HG02642 (cell line): ENCODE results near the gene FGFR4.

ENCODE experiments used
- ATAC-seq: cut with Tn5 transposase; IDR thresholded peaks from one replicate; pipeline ENCODE4 v1.9.1; 2021; ENCODE audit warnings: mild to moderate bottlenecking; ENCODE audit not compliant: unreplicated experiment, poor library complexity

Gene FGFR4

GRCh38 chr5:177130211-177131018 is 43.7 kb downstream of the FGFR4 start:
- ATAC-seq, result no peak

- ATAC-seq, result no peak
Observed at GRCh38 chr5:177131019-177131320, 44.3 kb downstream of the FGFR4 start.

DNA sequence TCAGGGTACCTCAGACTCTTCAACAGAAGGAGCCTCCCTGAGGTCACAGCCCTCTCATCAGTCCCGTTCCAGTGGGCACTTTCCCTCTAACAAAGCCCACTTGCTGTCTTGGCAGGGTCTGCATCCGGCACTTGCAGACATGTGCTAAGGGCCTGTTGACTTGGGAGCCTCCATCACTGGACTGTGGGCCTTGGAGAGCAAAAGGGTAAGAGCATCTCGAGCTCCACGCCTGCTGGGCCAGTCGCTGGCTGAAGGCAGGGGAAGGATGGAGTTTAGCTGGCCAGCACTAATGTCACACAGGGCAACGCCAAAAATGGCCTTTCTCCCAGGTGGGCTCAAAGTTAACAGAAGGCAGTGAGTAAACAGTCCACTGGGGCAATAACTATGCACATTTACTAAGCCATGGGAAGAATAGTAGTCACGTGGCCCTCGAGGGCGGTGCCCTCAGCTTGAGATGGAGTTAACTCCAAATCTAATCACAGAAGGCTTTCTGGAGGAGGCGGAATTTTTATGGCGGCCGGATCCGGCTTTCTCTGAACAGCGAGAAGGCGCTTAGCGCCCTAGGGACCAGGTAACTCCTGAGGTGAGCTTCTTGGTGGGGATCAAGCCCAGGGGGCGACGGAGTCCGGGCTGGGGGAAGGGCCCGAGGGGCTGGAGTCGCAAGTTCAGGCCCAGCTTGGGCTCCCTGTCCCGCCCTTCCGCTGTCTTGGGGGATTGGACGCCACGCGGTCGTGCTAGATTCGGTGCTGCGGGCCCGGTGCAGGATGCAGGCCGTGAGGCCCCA is 44.8 kb downstream of the FGFR4 start:
- no peak for ATAC-seq

- ATAC-seq, result peak; percentile 6
Observed at GRCh38 chr5:177132136-177133095, 45.7 kb downstream of the FGFR4 start.

GRCh38 chr5:177133096-177133852 is 46.6 kb downstream of the FGFR4 start, which contains the start of gene NSD1:
TSS of gene NSD1 (plus strand) at chr5:177133773. CDS start at chr5:177135104, 1,331 bp downstream.
- peak; percentile 76 for ATAC-seq

DNA sequence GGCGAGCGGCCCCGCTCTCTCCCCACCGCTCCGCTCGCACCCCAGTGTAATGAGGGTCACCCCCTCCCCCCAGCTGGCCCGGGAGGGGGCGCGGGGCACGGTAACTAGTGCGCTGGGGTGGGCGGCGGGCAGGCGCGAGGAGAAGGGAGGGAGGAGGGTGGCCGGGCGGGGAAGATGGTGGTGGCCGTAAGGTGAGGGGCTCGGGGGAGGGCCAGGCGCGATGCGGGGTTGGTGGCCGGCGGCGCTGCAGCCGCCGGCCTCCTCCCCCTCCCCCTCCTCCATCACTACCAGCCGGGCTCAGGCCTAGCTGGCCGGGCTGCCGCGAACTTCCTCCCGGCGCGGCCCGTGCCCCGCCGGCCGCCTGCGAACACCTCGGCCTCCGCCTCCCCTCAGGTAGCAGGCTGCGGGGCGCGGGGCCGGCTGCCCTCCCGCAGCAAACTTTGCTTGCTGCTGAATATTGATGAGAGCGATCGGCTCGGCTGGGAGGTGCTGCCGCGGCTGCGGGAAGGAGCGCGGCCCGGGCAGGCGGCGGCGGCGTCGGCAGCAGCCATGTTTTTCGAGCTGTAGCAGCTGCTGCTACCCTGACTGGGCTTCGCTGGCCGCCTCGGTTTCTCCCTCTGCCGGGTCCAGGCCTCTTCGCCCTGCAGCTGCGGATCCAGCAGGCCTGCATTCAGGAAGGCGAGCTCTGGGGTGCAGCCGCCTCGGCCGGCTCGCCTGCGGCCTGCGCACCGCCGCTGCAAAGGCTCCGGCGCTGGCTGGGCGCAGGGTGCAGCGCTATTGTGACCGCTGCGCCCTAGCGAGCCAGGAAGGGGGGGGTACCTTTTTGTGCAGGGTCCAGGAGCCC is 47.4 kb downstream of the FGFR4 start:
- peak; percentile 25 for ATAC-seq

- ATAC-seq, result no peak
Observed at GRCh38 chr5:177134697-177135225, 48.0 kb downstream of the FGFR4 start.

DNA sequence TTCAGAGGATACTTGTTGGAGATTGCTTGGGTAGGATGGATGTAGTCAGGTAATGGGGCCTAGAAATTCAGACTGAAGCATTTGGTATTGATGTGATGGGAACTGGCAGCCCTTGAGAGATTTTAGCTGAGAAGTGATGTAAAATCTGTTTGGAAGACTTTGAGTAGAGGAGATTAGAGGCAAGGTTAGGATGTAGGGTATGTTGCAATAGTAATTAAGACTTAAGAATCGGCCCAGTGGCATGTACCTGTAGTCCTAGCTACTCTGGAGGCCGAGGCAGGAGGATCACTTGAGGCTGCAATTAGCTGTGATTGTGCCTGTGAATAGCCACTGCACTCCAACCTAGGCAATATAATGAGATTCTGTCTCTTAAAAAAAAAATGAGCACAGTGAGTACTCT is 53.6 kb downstream of the FGFR4 start:
- ATAC-seq, result no peak

DNA sequence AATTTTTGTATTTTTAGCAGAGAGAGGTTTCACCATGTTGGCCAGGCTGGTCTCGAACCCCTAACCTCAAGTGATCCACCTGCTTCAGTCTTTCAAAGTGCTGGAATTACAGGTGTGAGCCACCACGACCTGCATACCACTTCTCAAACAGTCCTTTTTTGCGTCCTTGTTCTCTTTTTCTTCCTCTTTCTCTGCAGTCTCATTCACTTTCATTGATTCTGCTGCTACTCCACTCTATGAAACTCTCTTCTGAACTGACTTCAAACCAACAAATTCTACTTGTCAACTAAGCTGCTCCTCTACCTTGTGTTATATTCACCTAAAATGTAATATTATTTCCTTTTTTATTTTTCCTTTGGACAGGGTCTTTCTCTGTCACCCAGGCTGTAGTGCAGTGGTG is 54.8 kb downstream of the FGFR4 start:
- no peak for ATAC-seq

- no peak for ATAC-seq
Observed at GRCh38 chr5:177142098-177142611, 55.4 kb downstream of the FGFR4 start.

GRCh38 chr5:177142778-177143177 is 56.1 kb downstream of the FGFR4 start:
- no peak for ATAC-seq

GRCh38 chr5:177146891-177147638 is 60.4 kb downstream of the FGFR4 start:
- no peak for ATAC-seq
